Measurements from ENCODE around the gene ARHGEF12.

ARHGEF12 gene

GRCh38 chr11:120521176-120521575, 185.0 kb downstream of the ARHGEF12 start:
- DNase-seq, result no peak

- no peak for DNase-seq
These were observed 185.8 kb downstream of the ARHGEF12 start for GRCh38 chr11:120522021-120522420.

- no peak for DNase-seq
These were observed 186.5 kb downstream of the ARHGEF12 start for GRCh38 chr11:120522736-120523135.

DNA sequence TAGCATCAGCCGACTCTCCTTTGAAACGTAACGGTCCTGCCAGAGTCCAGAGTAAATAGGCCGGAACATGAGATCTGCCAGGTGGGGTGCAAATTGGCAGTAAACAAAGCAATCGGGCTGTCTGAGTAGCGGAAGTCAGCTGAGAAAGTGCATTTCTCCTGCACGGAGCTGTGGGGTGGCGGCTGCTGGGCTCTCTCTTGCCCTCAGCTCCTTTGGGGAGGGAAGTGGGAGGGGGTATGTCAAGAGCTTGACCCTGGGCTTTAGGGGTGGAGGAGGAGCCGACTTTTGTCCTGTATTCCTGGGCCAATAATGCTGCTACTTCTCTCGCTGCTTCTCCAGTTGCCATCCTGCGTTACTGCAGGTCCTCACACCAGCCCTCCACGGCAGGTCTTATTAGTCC, 187.0 kb downstream of the ARHGEF12 start:
- peak; percentile 31 for DNase-seq

- no peak for DNase-seq
These were observed 188.4 kb downstream of the ARHGEF12 start for GRCh38 chr11:120524536-120525085.

DNA sequence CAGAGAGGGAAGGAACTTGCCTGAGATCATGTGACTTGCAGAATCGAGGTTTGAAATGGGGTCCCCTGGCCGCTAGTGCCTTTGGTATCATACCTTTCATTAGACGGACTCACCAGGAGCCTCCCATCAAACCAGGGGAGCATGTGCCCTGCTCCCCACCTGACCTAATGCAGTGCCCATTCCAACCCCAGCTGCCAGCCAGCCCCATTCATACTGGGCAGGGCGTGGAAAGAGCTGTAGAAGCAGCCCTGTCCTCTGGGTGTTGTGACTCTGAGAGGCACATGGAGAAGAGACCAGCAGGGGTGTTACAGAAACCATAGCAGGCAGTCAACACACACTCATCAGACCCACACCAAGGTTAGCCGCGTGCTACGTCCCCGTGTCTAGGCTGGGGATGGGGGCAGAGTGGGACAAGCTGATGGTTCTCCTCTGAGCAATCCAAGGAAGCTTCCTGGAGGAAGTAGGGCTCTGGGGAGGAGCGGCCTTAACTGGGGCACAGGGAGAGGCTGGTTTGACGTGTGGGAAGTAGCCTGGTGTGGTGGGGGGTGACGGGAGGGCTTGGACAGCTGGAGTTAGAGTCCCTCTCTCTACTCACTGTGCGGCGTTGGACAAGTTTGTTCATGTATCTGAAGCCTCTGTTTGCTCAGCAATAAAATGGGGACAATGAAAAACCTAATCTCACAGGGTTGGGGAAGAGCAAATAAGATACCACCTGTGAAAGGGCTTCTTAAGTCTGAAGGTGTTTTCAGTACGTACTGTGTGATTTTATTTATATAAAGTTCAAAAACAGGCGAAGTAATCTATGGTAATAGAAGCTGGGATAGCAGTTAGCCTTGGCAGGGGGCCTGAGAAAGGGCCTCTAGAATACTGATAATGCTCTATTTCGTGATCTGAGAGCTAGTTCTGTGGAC, 189.3 kb downstream of the ARHGEF12 start:
- no peak for DNase-seq

DNA sequence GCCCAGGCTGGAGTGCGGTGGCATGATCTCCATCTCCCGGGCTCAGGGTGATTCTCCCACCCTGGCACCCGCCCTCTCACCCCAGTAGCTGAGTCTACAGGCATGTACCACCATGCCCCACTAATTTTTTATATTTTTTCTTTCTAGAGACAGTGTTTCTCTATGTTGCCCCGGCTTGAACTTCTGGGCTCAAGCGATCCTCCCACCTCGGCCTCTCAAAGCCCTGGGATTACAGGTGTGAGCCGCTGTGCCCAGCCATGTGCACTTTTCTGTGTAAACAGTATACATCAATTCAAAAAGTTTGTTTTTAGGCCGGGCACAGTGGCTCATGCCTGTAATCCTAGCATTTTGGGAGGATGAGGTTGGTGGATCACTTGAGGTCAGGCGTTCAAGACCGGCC, 190.0 kb downstream of the ARHGEF12 start:
- DNase-seq, result no peak

GRCh38 chr11:120527111-120527761, 191.0 kb downstream of the ARHGEF12 start:
- DNase-seq, result no peak

GRCh38 chr11:120528749-120529148, 192.5 kb downstream of the ARHGEF12 start:
- DNase-seq, result no peak

GRCh38 chr11:120529214-120529613, 193.0 kb downstream of the ARHGEF12 start:
- DNase-seq, result no peak

GRCh38 chr11:120529911-120530310, 193.7 kb downstream of the ARHGEF12 start:
- DNase-seq, result no peak

DNA sequence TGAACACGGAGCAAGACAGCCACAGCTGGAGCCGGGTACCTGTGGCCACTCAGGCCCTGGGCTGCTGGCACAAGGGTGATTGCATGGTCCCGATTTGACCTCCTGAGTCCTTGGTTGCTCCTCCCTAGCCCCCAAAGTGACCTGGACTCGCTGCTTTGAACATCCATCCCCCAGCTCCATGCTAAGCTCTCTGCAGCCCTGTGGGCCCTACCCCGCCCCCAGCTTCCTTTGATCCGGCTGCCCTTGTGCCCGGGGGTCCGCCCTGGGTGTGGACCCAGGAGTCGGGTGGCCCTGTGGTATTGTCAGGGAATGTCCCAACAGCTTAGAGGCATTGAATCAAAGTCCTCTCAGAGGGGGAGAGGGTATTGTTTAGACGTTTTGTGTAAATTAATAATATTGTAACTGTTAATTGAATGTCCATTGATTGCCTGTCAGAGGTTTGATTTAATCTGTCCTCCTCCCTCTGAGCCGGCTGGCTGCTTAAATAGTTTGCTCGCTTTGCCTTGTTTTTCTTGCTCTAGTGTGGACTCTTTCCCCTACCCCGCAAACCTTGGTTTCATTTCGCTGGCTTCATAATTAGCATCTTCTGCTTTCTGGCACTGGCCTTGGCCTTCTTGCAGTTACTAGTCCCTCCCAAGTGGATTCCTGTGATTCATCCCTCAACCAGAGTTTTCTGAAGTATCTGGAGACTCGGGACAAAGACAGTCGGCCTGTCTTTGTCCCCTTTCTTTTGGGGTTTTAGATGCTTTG, 196.0 kb downstream of the ARHGEF12 start:
- no peak for DNase-seq

DNA sequence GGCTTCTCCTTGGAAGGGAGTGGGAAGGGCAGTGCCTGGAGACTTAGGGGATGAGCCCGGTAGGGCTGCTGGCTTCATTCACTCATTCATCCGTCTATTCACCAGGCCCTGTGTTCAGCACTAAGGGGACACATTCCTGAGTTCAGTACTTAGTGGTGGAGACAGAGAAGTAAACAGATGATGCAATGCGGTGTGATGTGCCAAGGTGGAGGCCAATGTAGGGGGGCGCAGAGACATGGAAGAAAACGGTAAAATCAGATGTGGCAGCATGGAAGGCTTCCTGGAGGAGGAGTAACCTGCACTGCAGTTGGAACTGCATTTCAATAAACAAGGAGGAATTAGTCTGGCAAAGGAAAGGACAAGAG, 196.6 kb downstream of the ARHGEF12 start:
- DNase-seq, result no peak

DNA sequence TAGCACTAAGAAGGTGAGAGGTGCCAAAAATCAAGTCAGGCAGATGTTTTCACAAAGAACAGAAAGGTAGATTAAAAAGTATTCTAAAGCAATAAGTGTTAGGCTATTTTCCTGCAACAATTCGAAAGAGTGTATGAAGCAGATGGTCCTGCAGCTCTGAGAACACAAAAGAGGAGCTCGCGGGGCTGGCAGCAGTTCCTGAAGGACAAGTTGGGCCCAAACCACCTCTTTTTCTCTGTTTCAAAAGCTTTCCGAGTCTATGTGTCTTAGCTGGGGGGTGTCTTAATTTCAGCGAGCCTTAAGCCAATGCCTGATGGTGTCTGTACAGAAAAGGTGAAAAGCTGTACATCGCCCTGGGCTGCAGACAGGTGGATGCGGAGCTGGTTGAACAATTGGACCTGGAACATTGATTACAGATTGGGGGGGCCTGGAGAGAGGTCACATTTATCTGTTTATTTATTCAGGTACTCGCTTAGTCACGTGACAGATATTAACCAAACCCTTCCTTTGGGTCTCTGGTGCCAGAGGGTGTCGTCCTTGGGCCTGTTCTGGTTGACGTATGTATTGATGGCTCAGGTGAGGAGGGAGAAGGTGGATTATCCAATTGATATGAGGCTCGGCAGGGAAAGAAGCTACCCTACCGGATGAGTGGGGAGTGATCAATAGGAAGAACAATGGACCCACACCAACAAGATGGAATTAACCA, 200.0 kb downstream of the ARHGEF12 start:
- DNase-seq, result no peak

DNA sequence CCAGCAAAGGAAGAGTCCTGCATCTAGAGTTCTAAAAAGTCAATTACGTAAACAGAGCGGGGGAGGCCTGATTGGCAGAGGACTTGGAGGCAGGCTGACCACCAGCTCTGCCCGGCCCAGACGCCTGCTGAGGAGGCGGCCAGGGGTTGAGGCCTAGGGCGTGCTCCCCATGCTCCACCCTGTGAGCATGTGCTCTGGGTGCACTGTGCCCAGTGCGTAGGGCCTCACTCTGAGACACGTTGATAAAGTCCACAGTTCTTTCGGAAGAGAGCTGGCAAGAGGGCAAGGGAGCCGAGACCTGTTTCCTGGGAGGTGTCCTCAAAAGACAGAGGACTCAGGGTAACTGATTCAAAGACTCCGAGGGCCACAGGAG, 200.6 kb downstream of the ARHGEF12 start:
- no peak for DNase-seq

GRCh38 chr11:120537996-120538395, 201.8 kb downstream of the ARHGEF12 start:
- DNase-seq, result no peak

DNA sequence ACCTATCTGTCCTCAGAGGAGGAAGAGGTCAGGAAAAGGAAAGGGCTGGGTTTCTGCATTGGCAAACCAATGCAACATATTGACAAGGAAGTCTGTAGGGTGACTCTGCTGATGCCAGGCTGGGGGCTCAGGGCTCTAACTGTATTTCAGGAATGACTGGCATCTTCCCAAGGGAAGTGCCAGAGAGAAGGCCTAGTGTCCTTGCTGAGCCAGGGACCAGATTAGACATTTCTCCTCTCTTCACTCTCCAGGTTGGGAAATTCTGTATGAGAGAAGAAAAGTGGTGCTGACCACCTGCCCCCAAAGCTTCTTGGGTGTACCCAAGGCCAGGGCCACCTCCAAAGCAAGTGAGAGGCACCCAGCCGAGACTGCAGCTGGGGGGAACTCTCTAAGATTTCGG, 202.5 kb downstream of the ARHGEF12 start:
- no peak for DNase-seq
